HFFc6 (cell line): ENCODE data around the gene FABP6. TPM values are rescaled to one million over a fixed set of nuclear protein-coding genes. Genes with fewer than 3 reads are reported as not detected.

ENCODE experiments used
- DNase-seq: peaks from one replicate; pipeline ENCODE4 v3.0.0-alpha.2; 2018
- H3K27ac Mint-ChIP-seq: 2 replicates; pipeline ENCODE4 v1.8.0; 2020; ENCODE audit warnings: mild to moderate bottlenecking, mixed read lengths
- H3K27me3 Mint-ChIP-seq: 2 replicates; pipeline ENCODE4 v1.8.0; 2021; ENCODE audit warnings: mild to moderate bottlenecking, moderate library complexity, mixed read lengths; ENCODE audit not compliant: insufficient read depth
- H3K36me3 Mint-ChIP-seq: 2 replicates; pipeline ENCODE4 v1.8.0; 2021; ENCODE audit warnings: low read depth, mixed read lengths
- H3K4me1 Mint-ChIP-seq: 2 replicates; pipeline ENCODE4 v1.8.0; 2020; ENCODE audit warnings: low read depth, mixed read lengths
- H3K4me3 Mint-ChIP-seq: 2 replicates; pipeline ENCODE4 v1.8.0; 2020; ENCODE audit warnings: mild to moderate bottlenecking, moderate library complexity, mixed read lengths
- H3K9me3 Mint-ChIP-seq: 2 replicates; pipeline ENCODE4 v1.8.0; 2020; ENCODE audit warnings: mild to moderate bottlenecking, mixed read lengths
- CTCF ChIP-seq: fragments of 200-600 bp; sonication (generic); IDR thresholded peaks from 2 replicates; pipeline ENCODE4 v1.5.0; 2021; ENCODE audit warnings: antibody characterized with exemption, mild to moderate bottlenecking
- total RNA-seq, 6 experiments: library from RNA; stranded (reverse); fragmentation: NEBNext Ultra II Directional; extraction: Animal tissue kit (Norgen Biotek cat#: 25700); gene quantifications; 2 replicates in 1 of 6; 3 replicates in 5 of 6; pipeline ENCODE4 v1.2.3, GENCODE V29; 2021

FABP6 gene
- total RNA-seq, 6 experiments from 2014 or later = not detected

DNA sequence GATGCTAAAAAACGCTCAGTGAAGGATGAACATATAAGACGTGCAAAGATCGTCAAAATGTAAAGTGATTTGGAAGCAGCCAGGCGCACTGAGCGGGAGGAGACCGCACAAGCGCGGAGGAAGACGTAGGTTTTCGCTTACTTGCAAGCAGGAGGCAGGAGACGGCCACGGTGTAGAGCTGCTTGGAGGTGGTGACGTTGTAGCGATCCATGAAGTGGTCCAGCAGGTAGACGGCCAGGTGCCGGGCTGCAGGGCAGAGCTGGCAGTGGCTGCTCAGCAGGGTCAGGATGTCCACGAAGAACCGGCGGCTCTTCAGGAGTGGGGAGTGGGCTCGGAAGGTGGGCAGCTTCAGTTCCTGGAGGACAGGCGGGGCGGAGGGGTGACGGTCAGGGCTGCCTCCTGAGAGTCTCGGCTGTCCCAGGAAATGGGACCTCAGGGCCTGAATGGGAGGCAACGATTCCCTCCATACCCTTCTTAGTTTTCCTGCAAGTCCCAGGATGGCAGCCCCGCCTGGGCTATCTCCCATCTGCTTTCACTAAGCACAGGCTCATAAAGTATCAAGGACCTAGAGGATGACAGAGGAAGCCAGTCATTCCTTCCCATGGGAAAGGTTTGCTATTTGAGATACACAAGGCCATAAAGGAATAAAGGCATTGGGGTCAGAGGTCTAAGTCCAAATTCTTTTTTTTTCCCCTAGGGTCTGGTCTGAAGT lies 51.2 kb downstream of the FABP6 start:
- H3K27ac Mint-ChIP-seq = no peak overlapping the region
- H3K36me3 Mint-ChIP-seq = no peaks in the 10 kb centered on the region
- H3K4me1 Mint-ChIP-seq = no peaks in the 10 kb centered on the region
- H3K4me3 Mint-ChIP-seq = no peak overlapping the region
- TF ChIP-seq CTCF = no peak
- no peak for DNase-seq
- peaks cover 30% of the 10 kb centered on the region for H3K27me3 Mint-ChIP-seq
- H3K9me3 Mint-ChIP-seq = no peaks in the 10 kb centered on the region

- no peaks in the 10 kb centered on the region for H3K4me1 Mint-ChIP-seq
- H3K4me3 Mint-ChIP-seq = no peak overlapping the region
- DNase-seq = no peak
- H3K27me3 Mint-ChIP-seq = peaks cover 31% of the 10 kb centered on the region
- H3K36me3 Mint-ChIP-seq = no peaks in the 10 kb centered on the region
- no peaks in the 10 kb centered on the region for H3K9me3 Mint-ChIP-seq
- H3K27ac Mint-ChIP-seq = no peak overlapping the region
- no peak for TF ChIP-seq CTCF
These were observed 52.0 kb downstream of the FABP6 start for GRCh38 chr5:160281275-160281674.

DNA sequence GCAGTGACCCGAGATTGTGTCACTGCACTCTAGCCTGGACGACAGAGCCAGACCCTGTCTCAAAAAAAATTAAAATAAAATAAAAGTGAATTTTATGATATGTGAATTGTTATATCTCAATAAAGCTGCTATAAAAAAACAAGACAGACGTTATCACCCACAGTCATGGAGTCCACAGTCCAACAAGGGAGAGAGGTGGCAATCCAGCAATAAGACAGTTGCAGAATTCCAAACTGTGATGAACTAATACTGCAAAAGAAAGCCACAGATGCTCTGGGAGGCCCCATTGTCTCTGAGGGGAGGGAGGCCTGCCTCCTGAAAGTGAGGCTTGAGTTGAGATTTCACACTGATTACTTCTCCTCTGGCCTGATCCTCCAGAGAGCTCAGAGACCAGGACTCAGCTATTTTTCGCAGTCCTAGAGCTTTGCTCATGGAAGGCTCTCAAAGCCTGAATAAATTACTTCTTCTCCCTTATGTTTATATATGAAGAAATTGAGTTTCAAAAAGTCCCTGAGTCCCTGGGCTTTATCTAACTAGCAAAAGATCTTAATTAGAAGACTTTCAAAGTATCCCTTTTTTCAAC lies 55.1 kb downstream of the FABP6 start:
- H3K4me3 Mint-ChIP-seq = no peak overlapping the region
- peaks cover 6% of the 10 kb centered on the region for H3K4me1 Mint-ChIP-seq
- DNase-seq = no peak
- H3K27me3 Mint-ChIP-seq = peaks cover 34% of the 10 kb centered on the region
- H3K27ac Mint-ChIP-seq = no peak overlapping the region
- H3K36me3 Mint-ChIP-seq = no peaks in the 10 kb centered on the region
- no peaks in the 10 kb centered on the region for H3K9me3 Mint-ChIP-seq
- TF ChIP-seq CTCF = no peak

GRCh38 chr5:160285316-160285715 lies 56.0 kb downstream of the FABP6 start:
- H3K36me3 Mint-ChIP-seq = no peaks in the 10 kb centered on the region
- DNase-seq = no peak

DNA sequence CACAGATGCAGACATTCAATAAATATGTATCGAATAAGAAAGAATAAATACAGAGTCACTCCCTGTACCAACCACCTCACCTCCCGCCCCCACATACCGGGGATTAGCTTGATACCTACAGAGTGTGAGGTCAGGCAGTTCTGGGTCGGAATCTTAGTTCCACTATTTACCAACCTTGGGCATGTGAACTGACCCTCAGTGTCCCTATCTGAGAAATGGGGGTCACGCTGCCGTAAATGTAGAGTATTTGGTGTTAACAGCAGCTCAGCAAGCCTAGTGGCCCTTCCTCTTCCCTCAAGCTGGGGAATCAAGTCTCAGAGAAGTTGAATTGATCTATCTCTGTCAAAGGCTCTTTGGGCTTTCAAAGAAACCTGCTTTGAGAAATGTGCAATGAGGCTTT lies 57.6 kb downstream of the FABP6 start:
- Mint-ChIP-seq H3K4me3 (no peak overlapping the region), H3K36me3 (no peaks in the 10 kb centered on the region), H3K9me3 (no peaks in the 10 kb centered on the region), H3K4me1 (peaks cover 6% of the 10 kb centered on the region), H3K27ac (no peak overlapping the region), H3K27me3 (peaks cover 26% of the 10 kb centered on the region)
- no peak for DNase-seq
- TF ChIP-seq CTCF = no peak

More at GRCh38 chr5:160285316-160285715, 56.0 kb downstream of the FABP6 start:
- H3K4me1 Mint-ChIP-seq = peaks cover 6% of the 10 kb centered on the region
- TF ChIP-seq CTCF = no peak
- peaks cover 30% of the 10 kb centered on the region for H3K27me3 Mint-ChIP-seq
- no peak overlapping the region for H3K27ac Mint-ChIP-seq
- no peak overlapping the region for H3K4me3 Mint-ChIP-seq
- no peaks in the 10 kb centered on the region for H3K9me3 Mint-ChIP-seq
